EL (cell line): ENCODE data around the gene SPOCD1.
A peak's percentile ranks its signal among the peaks of the same experiment; 100 is the strongest.

Experiments
- DNase-seq: peaks from one replicate; pipeline ENCODE4 v3.0.0-alpha.2; 2016

The SPOCD1 gene

DNA sequence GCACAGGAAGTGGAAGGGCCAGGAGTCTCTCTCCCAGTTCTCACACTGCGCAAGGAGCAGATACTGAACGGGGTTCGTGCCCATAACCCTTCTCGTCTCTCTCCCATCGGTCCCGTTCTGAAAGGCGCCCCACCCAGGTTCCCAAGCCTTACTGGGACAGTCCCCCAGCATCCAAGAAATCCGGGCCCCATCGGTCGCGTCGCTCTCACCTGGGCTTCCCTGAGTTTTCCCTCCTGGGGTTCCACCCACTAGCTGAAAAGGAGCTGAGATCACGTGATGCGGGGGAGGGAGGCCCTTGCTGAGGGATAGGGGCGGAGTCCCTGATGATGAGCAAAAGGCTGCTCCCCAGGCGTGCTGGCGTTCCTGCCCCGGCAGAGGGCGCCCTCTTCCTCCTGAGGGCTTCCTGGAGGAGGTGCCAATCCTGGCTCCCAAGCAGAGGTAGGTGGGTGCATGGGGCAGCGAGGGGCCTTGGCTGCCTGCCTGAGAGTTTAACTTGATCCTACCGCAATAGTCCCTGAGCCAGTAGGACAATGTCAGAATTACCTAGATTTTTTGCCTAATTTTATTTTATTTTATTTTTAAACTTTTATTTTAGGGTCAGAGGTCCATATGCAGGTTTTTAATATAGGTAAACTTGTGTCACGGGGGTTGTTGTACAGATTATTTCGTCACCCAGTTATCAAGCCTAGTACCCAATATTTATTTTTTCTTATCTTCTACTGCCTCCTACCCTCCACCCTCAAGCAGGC lies at the start of gene SPOCD1:
Gene SPOCD1 (minus strand): TSS at position 271 of the 749 bp plus-strand sequence. CDS start 689 bp downstream, outside the sequence.
- DNase-seq, result peak; percentile 89

DNA sequence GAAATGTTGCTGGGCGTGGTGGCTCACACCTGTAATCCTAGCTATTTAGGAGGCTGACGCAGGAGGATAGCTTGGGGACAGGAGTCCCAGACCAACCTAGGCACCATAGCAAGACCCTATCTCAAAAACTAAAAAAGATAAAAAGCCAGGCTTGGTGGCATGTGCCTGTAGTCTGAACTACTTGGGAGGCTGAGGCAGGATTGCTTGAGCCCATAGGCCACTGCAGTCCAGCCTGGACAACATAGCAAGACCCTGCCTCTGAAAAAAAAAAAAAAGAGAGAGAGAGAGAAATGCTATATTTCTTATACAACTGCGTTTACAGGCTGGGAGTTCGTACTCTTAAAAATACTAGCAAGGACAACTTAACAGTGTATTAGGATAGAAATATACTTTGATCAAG lies 46.2 kb upstream of the SPOCD1 start:
- DNase-seq, result no peak

DNA sequence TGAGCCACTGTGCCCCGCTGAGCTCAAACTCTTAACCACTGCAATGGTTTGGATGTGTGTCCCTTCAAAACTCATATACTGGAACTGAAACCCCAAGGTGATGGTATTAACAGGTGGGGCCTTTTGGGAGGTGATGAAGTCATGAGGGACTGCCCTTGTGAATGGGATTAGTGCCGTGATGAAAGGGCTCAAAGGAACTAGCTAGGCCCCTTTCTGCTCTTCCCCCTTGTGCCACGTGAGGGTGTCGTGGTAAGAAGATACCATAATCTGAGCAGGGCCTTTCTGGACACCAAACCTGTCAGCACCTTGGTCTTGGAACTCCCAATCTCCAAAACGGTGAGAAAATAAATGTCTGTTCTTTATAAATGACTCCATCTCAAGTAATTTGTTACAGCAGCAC lies 45.5 kb upstream of the SPOCD1 start:
- DNase-seq, result no peak

DNA sequence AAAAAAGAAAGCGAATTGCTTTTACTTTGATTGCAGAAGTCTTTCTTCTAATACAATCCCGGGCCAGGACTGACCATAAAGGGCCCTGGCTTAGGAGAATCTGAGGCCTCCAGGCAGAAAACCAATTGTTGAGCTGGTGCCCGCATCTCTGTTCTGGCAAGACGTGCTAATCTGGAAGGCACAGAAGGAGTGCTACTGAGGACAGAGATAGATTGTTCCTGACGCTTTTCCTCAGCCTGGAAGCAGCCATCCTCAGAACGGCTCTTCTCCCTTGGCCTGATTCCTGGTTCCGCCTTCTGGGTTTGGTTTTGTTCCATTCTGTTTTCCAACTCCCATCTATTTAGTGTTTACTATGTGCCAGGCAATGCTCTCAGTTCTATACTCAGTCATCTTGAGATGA lies 44.8 kb upstream of the SPOCD1 start:
- no peak for DNase-seq

DNA sequence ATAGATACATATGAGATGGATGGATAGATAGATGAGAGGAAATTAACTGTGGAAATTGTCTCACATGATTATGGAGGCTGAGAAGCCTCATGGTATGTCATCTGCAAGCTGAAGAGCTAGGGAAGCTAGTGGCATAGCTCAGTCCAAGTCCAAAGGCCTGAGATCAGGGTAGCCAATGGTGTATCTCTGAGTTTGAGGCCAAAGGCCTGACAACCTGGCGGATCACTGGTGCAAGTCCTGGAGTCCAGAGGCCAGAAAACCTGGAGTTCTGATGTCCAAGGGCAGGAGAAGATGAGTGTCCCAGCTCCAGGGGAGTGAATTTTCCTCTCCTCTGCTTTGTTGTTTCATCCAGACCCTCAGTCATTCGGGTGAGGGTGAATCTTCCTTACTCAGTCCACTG lies 43.9 kb upstream of the SPOCD1 start:
- DNase-seq, result no peak

DNA sequence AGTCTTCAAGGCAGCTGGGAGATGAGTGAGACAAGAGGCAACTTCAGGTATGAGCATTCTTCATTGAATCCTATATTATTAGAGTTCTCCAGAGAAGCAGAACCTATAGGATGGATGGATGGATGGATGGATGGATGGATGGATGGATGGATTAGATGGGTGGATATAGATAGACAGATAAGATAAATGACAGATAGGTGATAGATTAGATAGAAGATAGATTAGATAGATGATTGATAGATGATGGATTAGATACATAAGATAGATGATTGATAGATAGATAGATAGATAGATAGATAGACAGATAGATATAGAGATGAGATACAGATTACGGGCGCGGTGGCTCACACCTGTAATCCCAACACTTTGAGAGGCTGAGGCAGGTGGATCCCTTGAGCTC lies 43.2 kb upstream of the SPOCD1 start:
- DNase-seq, result no peak

DNA sequence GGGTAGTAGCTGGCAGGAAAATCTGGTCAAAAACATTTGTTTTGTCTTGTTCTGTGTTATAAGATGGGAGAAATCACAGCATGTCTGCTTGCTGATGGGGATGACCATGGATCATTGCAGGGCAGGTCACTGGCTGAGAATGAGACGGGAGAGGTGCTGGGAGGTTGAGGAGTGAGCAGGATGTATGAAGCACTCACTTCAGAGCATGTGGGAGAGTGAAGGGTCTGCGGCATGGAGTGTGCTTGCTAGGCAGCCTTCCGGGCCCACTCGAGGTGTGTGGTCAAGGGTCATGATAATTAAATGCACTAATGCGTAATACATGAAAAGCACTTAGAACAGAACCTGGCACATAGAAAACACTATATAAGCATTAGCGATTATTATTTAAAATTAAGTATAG lies 42.0 kb upstream of the SPOCD1 start:
- no peak for DNase-seq

DNA sequence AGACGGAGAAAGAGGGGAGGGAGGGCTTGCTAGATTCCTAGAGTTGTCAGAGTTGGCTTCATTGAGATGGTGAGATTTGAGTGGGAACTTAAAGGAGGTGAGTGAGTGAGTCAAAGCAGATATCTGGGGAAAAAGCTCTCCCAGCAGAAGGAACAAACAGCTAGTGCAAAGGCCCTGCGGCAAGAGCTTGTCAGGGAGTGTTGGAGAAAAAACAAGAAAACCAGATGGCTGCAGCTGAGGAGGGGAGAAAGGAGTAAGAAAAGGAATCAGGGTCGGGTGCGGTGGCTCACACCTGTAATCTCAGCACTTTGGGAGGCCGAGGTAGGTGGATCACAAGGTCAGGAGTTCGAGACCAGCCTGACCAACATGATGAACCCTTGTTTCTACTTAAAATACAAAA lies 40.3 kb upstream of the SPOCD1 start:
- no peak for DNase-seq

DNA sequence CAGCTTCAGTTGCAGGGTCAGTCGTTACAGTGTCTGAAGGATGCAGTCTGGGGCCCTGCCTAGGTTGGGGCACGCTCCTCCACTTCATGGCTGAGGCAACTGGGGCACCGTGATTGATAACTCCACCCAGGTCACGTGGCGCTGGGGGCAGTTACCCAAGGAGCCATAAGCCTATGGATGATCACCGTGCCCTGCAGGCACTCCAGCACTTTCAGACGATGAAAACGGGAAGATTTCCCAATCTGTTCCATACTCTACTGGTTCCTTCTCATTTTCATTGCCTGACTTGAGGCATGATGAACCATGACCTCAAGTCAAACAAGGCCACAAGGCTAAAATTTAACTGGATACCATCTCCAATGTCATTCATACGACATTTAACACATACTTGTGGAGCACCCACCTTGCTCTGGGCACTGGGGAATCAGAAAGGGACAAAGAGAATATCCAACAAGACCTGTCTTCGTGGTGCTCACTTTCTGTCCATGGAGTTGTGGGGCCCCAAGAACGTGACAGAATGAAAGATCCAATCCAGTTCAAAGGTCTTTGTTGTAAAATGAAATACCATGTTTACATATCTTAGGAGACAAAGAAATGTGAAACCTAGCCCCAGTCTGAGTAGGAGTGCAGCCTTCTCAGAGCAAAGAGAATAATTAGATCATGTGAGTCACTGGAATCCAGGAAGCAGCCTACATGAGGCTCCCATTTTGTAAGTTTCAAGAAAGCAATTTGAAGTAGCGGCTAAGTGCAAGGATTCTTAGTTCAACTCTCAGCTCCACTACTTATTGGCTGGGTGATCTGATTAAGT lies 39.4 kb upstream of the SPOCD1 start:
- peak; percentile 25 for DNase-seq

DNA sequence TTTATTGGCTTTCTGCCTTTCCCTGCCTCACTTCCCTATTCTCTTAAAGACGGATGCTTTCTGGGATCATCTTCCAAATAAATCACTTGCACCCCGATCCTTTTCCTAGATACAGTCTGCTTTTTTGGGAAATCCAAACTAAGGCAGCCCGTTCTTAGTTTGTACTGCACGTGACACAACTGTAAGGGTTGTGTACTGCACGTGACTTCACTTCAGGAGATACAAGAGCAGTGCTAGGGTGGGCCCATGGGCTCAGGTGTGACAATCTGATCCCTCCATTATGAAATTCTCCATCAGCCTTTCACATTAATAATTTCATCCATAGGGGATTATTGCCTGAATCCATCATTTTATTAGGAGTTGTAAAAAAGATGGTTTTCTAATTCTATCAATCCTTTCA lies 33.8 kb upstream of the SPOCD1 start:
- no peak for DNase-seq

DNA sequence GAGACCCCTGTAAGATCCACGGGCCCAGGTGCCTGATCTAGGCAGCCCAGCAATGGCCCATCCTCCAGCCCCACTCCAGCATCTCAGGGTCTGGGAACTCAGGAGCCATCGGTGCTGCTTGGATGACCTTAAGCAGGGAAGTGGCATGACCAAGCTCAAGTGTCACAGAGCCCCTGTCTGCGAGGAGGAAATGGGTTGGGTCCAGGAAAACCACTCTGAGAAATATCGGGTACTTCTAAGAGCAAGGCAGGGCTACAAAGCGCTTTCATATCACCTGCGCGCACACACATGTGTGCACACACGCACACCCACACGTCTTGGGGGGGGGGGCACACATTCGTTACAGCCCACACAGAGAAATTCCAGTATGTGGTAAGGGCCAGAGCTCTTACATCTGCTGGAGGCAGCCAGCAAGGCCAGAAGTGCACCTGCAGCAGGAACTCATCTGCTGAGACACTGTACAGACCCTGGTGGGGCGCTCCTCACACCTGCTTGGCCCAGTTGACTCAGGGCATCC lies 32.6 kb upstream of the SPOCD1 start:
- no peak for DNase-seq

DNA sequence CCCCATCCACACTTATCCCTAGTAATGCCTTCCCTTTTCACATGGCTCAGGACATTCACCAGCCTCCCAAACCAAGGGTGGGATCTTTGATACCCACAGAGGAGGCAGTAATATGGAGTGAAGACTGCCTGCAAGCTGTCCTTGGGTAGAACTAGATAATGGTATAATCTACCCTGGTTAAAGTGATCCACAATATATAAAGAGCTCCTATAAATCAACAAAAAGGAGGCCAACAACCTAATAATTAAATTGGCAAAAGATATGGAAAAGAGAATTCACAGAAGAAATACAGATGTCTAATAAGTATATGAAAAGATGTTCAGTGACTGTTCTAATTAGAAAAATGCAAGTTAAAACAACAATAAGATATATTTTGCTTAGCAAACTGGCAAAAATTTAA lies 30.7 kb upstream of the SPOCD1 start:
- DNase-seq, result no peak

DNA sequence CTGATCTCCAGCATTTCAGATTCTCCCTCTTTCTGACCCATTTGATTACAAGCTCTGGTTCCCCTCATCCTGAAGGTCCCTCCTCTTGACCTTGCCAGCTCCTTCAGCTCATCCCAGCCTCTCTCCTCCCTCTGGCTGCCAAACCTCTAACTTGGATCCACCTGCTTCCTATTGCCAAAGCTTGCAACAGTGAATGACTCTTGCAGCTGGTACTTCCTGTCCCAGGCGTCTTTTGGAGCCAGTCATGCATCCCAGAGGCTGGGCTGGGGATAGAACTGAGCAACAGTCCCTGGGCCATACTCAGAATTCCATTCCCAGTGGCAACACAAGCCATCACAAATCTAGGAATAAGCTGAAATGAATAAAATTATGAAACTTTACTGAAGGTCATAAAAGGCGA lies 27.7 kb upstream of the SPOCD1 start:
- DNase-seq, result peak; percentile 89

DNA sequence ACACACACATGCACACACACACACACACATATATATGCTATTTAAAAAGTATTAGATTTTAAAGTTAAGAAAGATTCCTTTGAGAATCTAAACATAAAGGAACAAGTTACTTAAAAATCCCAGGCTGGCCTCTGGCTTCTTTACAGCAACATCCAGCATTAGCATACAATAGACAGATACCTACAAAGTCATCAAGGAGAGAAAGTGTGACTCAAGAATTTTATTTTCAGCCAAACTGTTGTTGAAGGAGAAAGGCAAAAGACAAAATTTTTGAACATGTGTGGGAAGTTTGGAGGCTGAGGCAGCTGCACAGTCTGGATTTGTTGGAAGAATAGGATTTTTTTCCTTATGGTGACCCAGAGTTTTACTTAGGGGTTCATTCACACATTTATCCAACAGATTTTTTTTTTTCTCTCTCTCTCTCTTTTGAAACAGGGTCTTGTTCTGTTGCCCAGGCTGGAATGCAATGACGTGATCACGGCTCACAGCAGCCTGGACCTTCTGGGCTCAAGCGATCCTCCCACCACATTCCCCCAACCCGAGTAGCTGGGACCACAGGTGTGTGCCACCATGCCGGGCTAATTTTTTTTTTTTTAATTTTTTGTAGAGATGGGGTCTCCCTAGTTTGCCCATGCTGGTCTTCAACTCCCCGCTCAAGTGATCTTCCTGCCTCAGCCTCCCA lies 24.0 kb upstream of the SPOCD1 start:
- DNase-seq, result no peak

DNA sequence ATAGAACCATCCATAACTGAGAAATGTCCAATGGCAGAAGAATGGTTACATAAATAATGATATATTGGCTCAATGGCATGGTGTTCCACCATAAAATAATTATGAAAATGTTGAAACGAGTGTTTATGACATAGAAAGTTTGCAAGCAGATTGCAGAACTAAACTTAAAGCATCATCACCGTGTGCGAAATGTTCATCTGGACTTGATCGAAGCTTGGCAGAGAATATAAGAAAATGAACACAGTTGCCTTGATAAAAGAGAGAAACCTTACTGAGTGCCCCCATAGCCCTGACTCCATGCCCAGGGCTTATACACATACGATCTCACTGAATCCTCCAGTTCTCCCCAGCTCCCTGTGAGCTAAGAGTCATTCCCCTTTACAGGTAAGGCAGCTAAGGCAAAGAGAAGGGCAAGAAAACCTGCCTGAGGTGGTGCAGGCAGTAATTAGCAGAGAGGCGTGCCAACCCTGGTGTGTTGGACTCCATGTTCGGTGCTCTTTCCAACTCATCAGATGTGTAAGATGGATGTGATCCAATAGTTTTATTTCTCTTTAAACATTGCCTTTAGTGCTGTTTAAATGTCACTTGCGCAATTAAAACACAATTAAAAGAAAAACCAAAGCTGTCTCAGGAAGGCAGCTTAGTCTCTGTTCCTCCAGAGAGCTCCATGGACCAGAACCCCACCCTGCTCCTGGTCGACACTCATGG lies 21.8 kb upstream of the SPOCD1 start:
- no peak for DNase-seq

DNA sequence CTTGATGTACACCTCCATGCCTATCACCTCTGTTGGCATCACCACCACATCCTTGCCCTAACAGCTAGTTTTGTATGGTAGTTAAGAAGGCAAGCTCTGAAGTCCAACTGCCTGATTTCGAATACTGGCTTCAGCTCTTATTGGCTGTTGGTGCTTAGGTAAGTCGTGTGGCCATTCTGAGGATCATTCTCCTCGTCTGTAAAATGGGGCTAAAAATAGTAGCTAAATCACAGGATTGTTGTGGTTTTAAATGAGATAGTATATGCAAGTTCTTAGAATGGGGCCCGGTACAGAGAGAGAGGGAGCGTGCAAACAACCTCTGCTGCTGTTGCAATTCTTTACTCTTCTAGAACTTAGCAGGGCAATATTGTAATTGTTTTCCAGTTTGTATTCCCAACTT lies 20.8 kb upstream of the SPOCD1 start:
- DNase-seq, result no peak

DNA sequence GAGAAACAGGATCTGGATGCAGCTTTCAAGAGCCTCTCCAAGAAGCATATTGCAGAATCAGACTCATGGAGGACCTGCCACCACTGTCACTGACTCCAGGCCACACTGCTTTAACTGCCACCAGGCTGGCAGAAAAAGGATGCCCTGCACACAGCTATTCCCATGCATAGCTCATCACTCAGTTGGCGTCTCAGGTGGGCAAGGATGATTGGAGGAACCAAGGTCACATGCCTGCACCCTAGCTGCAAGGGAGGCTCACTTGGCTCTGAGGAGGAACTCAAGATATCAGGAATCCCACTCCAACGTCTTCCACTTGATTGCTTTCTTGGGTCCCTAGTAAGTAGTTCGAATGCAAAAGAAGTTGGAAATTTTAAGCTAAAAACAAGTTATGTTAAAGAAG lies 19.6 kb upstream of the SPOCD1 start:
- no peak for DNase-seq

DNA sequence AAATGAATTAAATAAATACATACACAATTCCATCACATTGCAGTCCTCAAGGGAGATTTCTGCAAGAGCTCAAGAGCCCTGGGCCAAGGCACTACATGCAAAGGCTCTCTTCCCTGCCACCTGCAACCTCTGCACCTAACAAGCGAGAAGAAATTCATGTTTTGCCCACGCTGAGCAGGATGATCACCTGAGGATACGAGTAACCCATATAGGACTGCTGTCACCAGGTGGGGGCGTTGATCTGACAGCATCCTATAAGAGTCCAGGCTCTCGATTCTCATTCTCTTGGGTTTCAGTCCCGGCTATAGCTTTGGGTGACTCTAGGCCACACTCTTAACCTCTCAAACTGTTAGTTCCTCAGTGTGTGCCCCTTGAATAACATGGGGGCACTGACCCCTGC lies 18.7 kb upstream of the SPOCD1 start:
- no peak for DNase-seq

DNA sequence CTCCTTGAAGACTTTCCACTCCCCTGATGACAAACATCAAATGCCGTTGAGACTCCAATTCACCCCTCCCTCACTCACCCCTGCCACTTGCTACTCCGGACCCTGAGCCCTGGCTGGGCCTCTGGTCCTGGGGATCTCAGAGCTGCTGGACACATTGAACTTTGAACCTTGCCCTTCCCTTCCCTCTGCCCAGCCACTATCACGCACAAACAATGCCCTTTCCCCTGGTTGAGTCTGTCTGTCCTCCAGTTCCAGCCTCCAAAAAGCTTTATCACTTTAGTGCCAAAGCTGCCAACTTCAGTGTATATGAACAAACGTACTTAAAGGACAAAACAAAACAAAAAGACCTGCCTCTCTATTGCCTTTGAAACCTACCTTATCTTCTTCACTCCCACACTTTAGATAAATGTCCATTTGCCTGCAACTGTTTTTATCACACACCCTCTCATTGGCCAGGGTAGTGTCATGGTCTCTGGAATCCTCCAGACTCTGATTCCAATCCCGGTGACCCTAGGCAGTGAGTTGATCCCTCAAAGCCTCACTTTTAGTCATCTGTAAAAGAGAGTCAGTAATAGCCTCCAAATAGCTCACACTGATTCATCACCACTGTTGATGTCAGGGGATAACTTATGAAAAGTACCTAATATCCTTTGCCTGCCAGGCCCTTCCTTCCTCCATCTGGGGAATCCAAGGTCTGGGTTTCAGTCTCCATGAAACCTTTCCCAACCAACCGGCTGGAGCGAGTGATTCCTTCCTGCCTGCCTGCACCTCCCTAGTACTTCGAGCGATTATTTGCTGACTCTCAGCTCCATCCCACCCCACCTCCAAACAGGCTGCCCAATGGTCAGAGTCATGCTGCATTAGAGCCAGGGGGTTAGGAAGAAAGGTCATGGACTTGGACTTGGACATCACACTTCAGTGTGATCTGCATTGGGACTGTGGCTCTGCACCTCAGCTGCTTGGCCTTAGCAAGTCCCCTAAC lies 15.9 kb upstream of the SPOCD1 start:
- peak; percentile 56 for DNase-seq

DNA sequence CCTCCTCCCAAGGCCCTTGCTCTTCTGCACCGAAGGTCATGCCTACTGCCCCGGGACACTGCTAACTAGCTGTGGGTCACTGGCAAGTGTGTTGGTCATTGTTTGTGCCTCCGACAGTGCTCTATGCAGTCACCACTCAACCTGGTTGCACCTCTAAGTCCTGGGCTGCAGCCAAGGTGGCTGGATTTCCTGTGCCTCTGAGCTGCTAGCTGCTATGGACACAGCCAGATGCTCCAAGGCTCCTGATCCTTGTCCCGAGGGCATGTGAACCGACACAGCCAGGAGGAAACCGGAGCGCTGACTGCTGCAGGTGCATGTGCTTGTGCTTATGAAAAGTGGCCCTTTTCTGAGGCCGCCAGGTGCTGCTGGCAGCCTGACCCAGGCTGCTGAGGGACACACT lies 14.7 kb upstream of the SPOCD1 start:
- no peak for DNase-seq

DNA sequence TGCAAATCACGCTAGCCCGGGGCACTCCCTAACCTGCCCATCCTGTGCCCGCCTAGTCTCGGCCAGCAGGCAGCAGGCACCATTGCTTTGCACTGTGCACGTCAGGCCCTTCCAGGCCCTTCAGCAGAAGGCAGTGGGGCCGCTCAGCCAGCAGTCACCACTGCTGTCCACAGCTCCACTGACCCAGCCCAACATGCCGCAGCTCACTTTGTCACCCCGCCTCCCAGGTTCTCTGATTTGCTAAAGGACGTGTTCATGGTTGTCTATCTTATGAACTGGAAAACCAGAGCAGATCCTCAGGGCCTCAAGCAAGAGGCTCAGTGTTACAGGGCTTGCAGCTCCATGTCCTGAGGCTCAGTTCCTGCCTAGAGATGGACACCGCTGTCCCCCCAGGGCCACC lies 14.2 kb upstream of the SPOCD1 start:
- no peak for DNase-seq
